SHP77 treated with DMSO at 0.1 percent for 48 hours (cell line): Measurements from ENCODE around the gene CCDC63.
"Not testable (repeated sequence)": the region's sequence is repeated elsewhere in the genome, so short reads cannot be mapped to it uniquely, and the experiment has no call there.

Experiments
- DNase-seq: peaks from one replicate; lab custom pipeline; 2025; lab: John Stamatoyannopoulos, UW

Gene CCDC63

DNA sequence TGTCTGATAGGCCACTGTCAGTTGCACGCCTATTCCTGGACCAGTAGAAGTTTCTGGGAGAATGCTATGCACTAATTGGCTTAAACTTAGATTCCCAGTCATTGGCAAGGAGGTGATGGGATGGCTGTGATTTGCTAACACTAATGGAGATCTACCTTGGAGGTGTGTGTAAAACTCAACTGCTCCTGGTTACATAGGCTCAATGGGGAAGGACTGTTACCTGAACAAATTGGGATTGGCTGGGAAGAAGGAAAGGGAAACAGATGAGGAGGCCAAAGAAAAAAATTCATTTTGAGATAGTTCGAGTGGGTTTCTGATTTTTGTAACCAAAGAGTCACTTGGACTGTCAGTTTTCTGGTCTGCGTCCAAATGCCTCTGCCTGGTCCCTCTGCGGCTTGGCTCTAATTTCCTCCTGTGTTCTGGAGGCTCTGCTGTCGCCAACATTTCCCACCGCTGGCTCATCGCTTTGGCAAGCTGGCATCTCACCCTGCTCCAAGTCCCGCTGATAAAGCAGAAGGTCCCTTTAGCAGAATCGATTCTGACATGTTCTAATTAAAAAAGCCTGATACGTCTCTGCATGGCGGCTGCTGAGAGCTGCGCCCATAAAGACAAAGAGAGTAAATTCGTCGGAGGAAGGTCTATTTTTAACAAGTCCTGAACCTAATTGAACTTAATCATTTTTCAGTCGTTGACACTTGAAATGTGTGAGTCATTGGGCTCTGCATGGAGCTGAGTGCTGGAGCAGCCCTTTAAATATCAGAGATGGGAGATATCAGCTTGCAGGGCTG lies 2.0 kb upstream of the CCDC63 start:
- no peak for DNase-seq

DNA sequence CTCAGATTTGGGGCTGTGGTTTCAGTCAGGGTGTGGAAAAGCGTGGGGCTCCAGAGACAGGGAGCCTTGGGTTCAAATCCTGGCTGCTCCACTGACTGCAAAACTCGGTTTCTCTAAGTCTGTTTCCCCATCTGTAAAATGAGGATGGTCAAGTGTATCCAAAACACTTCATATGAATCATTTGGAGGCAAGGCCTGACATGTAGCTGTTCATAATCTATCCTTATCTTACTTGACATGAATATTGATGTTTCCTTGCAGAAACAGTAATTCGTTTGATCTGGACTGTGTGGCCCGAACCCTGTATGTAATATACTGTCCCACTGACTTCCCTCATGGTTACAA lies 1.5 kb upstream of the CCDC63 start:
- DNase-seq, result no peak

DNA sequence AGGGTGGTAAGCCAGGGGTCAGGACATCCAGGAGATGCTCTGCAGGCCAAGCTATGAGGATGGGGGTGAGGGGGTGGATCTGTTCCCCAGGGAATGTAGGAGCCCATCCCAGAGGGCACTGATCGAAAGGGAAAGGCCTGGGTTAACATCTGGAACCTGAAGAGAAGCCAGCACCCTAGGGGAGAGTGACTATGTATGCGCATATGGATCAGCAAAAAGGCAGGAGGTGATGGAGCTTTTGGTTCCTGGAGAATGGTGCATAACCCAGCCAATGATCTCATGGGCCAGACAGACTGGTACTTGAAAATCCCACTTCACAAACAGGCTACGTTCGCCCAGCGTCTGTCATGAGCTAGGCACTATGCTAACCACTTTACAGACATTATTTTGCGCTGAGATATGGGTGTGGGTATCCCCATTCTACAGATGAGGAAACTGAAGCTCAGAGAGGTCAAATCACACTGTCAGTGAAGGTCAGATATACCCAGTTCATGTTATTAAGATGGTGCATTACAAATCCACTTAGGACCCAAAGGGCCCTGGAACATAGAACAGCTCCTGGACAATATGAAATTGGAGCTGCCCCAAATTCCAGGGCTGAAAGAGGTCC lies 1.6 kb downstream of the CCDC63 start:
- no peak for DNase-seq

DNA sequence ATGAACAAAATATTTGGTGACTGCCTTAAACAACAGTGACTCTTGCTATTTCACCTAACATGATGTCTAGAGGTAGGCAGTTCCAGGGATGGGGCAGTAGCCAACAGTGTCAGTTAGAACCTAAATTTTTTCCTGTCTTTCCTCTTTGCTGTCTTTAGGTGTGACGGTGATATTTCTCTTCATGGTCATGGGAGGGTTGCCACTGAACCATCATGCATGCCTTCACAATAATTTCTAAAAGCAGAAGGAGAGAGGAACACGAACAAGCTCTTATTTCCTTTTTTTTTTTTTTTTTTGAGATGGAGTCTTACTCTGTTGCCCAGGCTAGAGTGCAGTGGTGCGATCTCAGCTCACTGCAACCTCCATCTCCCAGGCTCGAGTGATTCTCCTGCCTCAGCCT lies 2.4 kb downstream of the CCDC63 start:
- no peak for DNase-seq

DNA sequence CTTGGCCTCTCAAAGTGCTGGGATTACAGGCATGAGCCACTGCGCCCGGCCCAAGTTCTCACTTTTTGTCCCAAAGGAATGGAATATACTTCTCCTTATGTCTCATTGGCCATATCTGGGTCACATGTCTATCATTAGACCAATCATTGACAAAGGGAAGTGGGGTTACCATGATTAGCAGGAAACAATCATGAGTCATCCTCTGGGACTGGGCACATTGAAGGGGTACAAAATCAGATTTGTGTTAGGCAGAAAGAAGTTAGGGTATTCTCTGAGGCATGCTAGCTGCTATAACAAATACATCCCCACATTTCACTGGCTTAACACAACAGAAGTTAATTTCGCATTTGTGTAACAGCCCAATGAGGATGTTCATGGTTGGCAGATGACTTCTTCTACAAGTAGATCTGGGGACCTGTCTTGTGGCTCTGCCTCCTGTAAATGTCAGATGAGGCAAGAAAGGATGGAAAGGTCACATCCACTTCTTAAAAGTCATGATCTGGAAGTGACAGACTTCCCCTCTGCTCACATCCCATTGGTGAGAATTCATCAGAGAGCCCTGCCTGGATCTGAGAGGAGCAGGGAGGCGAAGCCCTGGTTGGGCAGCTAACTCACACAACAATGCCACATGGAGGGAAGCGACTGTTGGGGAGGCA lies 3.1 kb downstream of the CCDC63 start:
- DNase-seq, result no peak

DNA sequence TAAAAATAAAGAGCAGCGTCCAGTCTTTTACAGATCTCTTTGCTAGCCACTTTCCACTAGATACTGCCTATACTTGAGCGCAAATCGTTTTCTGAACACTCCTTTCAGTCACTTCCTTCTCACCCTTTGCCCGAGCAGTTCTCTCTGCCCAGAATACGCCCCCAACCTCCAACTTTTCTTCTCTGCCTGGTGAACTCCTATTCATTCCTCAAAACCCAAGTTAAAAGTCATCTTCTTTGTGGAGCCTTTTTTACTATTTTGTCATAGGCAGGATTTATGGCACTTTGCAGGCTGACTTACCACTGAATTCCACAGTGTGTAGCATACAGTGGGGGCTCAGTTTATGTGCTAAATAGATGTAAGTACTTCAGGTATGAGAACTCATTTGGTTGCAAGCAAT lies 4.0 kb downstream of the CCDC63 start:
- no peak for DNase-seq

DNA sequence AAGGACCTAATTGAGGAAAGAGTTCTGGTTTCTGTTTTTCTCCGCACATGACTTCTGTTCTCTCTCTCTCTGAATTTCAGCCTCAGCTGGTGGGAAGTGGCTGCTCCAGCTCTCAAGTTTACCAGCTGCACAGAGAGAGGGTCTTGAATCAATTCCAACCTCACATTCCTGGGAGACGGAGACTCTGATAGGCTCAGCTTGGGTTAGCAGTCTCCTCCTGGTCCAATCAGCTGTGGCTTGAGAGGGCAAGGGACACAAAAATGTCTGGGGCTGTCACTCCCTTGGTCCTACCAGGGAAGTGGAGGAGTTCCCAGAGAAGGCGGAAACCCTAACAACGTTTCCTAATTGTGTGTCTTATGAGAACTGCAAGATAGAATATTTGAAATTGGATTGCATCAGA lies 7.0 kb downstream of the CCDC63 start:
- no peak for DNase-seq

DNA sequence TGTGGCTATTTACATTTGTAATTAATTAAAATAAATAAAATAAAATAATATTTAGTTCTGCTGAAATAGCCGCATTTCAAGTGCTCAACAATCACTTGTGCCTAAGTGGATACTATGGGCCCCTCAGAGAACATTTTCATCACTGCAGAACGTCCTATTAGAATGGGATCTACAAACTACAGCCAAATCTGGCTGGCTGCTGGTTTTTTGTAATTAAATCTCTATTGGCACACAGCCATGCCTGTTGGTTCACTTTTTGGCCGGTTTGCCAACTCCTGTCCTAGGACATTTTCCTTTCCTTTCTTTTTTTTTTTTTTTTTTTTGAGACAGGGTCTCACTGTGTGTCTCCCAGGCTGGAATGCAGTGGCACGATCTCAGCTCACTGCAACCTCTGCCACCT lies 9.8 kb downstream of the CCDC63 start:
- no peak for DNase-seq

DNA sequence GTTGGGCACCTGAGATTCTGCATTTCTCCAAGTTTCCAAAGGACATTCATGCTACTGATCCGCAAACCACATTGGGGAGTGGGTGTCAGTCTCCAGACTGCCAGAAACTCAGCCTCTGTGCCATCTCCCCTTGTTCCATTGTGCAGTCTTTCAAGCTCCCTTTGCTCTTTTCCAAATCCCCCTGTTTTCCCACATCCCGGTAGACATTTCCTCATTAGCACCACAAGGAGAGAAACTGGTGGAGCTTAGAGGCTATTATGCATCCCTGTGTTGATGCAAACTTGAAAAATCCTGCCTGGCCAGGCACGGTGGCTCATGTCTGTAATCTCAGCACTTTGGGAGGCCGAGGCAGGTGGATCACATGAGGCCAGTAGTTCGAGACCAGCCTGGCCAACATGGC lies 10.7 kb downstream of the CCDC63 start:
- no peak for DNase-seq

DNA sequence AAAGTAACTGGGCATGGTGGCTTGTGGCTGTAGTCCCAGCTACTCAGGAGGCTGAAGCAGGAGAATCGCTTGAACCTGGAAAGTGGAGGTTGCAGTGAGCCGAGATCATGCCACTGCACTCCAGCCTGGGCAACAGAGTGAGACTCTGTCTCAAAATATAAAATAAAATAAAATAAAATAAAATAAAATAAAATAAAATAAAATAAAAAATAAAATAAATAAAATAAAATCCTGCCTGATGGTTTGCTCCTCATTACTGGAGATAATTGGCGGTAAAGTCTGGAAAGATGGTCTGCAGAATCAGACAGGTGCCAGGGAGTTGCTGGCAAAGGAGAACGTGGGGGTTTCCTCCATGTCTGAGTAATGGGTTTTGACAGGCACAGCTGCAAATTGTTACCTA lies 11.2 kb downstream of the CCDC63 start:
- DNase-seq, result not testable (repeated sequence)

DNA sequence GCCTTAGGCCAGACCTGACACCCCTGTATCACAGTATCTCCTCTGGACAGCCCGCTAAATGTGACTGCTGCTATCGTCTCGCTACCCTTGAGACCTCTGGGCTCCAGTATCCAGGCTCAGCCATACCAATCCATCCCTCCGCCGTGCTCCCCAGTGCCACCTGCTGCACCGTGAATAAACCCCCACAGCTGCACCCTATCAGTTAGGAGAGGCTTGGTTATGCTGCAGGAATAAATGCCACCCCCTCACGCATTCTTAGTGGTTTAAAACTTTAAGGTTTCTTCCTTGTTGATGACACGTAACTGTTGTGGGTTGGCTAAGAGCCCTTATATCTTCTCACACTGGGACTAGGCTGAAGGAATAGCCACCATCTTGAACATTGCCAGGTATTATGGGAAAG lies 12.1 kb downstream of the CCDC63 start:
- no peak for DNase-seq

DNA sequence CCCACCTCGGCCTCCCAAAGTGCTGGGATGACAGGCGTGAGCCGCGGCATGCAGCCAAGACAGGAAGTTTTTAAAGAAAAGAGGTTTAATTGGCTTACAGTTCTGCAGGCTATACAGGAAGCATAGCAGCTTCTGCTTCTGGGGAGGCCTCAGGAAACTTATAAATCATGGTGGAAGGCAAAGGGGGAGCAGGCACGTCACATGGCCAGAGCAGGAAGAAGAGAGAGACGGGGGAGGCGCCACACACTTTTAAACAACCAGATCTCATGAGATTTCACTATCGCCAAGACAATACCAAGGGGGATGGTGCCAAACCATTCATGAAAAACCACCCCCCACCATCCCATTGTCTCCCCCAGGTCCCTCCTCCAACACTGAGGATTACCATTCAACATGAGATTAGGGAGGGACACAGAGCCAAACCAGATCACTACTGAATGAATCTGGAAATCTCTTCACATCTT lies 14.1 kb downstream of the CCDC63 start:
- DNase-seq, result no peak

DNA sequence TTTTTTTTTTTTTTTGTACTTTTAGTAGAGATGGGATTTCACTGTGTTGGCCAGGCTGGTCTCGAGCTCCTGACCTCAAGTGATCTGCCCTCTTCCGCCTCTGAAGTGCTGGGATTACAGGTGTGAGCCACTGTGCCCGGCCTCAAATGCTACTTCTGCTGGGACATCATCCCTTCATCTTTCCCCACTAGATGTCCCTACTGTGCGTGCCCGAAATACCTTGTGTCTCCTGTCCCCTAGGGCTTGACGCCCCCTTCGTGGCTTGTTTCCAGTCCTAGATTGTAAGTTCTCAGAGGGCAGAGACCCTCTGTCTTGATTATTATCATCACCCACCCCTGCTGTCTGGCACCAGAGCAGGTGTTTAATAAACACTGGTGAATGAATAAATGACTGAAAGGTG lies 14.9 kb downstream of the CCDC63 start:
- DNase-seq, result no peak

DNA sequence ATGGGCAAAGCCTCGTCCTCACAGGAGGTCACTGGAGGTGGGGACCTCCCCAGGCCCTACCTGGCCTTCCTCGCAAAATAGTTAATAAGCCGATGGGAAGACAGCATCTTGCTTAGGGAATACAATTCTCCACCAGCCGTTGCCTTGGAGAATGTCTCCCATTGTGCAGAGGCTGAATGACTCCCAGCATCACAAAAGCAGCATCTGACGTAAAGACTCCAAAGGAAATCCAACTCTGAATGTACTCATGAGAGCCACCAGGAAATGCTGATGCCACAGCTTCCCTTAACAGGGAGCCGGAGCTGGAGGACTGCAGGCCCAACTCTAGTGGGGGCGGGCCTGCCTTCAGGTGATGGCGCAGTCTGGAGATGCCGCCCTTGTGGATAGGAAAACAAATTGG lies 15.5 kb downstream of the CCDC63 start:
- no peak for DNase-seq

DNA sequence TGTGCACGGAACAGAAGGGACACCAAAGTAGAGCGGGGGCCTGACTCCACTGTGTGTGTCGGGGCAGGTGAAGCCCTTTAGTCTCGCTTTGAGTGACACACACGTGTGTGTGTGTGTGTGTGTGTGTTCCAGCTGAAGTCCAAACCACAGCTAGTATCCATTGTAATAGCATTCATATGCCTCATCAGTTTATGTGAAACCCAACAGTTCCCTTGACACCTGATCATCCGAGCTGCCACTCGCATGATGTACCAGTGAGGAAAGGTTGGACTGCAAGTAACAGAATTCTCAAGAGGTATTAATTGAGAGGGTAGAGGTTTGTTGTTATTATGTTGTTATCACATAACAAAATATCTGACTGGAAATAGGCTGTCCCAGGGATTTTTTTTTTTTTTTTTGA lies 16.4 kb downstream of the CCDC63 start:
- DNase-seq, result no peak

DNA sequence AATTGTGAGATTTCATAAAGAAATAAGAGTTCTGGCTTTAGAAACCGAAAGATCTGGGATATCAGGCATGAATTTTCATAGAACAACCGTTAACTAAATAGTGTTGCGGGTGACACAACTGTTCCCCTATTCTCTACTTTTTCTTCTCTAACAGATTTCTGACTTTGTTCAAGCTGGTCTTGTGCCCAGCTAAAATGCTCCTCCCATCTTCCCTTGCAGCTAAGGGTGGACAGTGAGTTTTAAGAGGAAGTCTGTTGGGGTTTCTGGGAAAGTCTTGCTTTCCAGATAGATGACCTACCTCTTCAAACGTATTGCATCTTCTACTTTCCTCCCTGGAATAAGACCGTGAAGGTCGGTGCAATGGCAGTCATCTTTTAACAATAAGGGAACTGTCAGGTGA lies 18.7 kb downstream of the CCDC63 start:
- no peak for DNase-seq

DNA sequence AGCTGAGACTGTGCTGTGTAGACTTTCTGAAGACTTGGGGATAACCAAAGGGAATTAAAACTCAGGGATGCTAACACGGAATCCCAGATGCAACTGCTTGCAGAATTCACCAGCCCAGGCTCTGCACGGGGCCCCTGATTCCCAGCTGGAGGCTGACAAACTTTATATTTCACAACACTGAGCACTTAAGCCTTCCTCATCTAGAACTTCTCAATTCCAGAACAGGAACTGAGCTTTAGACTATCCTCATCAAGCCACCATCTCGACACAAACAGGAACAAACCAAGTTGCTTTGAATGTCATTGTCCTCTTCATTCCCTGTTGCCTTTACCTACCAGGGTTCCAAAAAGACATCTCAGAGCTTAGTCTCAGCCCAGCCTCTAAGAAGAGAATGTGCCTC lies 22.2 kb downstream of the CCDC63 start:
- no peak for DNase-seq

DNA sequence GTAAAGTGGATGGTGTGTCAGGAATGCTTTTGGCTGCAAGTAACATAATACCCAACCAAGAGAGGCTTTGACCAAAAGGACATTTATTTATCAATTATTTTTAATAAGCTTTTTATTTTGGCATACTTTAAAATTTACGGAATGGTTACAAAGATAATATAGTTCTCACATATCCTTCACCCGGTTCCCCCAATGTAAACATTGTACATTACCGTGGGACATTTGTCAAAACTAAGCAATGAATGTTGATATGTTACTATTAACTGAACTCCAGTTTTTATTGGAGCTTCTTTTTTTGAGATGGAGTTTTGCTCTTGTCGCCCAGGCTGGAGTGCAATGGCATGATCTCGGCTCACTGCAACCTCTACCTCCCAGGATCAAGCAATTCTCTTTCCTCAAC lies 23.0 kb downstream of the CCDC63 start:
- no peak for DNase-seq

DNA sequence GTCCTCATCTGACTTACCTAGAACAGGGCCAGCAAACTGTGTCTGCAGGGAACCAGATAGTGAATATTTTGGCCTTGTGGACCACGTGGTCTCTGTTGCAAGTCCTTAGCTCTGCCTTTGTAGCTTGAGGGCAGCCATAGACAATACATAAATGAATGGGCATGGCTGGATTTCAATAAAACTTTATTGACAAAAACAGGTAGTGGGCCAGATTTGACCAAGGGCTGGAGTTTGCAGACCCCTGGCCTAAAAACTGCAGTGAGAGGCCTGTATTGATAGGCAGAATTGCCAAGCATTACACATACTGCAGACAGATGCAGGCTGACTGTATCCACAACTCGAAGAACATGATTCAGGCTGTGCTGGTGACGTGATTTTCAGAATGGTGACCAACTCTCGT lies 25.3 kb downstream of the CCDC63 start:
- no peak for DNase-seq

DNA sequence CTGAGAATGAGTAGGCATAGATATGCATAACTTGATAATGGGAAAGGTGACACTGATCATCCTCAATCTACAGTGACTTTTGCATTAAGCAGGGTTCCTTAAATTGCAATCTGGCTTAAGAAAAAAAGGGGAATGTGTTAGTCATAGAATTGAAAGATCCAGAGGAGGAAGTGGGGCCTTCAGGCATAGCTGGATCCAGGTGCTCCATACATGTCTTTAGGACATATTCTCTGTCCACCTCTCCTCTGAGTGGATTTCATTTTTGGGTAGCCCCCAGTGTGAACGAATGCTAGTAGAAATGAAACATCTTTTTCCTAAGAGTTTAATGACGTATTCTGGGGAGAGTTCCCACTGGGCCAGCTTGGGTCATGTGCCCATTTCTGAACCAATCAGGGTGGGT lies 27.6 kb downstream of the CCDC63 start:
- DNase-seq, result no peak

DNA sequence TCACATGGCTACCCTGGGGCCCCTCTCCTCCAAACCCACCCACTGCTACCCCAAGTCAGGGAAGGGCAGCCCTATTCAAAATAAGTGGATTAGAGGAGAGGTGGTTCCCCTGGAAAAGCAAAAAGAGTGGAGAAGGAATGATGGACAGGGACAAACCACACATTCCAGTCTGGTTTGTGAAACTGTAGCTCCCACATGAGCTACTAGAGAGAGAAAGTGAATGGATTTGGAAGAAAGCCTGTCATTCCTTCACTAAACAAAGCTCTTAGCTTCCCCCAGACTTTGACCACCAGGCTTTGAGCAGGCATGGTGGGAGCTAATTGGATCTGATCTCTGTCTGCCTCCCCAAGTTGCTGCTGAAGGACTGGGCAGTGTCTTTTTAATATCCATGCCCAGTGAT lies 28.0 kb downstream of the CCDC63 start:
- no peak for DNase-seq

DNA sequence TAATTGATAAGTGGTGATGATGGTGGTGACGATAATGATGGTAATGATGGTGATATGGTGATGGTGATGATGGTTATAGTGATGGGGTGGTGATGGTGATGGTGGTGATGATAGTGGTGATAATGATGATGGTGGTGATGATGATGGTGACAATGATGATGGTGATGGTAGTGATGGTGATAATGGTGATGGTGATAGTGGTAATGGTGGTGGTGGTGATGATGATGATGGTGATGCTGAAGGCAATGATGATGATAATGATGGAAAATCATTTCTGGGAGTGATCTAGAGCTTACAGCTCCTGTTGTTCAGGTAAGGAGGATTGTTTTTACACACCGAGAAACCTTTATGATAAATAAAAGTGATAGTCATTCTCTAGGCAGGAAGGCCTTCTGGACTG lies 33.9 kb downstream of the CCDC63 start:
- no peak for DNase-seq

DNA sequence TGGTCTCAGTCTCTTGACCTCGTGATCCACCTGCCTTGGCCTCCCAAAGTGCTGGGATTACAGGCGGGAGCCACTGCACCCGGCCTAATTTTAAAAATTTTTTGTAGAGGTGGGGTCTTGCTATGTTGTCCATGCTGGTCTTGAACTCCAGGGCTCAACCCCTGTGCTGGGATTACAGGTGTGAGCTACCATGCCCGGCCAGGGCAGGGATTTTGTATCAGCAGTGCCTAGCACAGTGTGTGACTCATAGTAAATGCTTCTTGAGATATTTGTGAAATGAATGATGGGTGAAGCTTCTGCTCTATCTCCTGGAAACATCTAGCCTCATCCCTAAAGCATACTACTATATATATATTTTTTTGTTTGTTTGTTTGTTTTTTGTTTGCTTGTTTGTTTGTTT lies 36.5 kb downstream of the CCDC63 start:
- no peak for DNase-seq
